Body of pancreas (tissue), 4 donors: ENCODE measurements around the gene GOLGA8T.
"Not testable (repeated sequence)": the region's sequence is repeated elsewhere in the genome, so short reads cannot be mapped to it uniquely, and the experiment has no call there.

ENCODE experiments used
- CTCF ChIP-seq, 7 experiments: fragments of 450-650 bp in 4 of 7; fragments of 200-600 bp in 3 of 7; sonication (generic) in 3 of 7; IDR thresholded peaks; one replicate each; pipeline ENCODE4 v1.5.1; 2016 to 2019; ENCODE audit warnings: antibody characterized with exemption in 7 of 7
- POLR2A ChIP-seq, 3 donors: fragments of 450-650 bp; IDR thresholded peaks; one replicate each; pipeline ENCODE4 v1.6.1; 2016; ENCODE audit warnings: antibody characterized with exemption in 3 of 3, mild to moderate bottlenecking in 2 of 3

DNA sequence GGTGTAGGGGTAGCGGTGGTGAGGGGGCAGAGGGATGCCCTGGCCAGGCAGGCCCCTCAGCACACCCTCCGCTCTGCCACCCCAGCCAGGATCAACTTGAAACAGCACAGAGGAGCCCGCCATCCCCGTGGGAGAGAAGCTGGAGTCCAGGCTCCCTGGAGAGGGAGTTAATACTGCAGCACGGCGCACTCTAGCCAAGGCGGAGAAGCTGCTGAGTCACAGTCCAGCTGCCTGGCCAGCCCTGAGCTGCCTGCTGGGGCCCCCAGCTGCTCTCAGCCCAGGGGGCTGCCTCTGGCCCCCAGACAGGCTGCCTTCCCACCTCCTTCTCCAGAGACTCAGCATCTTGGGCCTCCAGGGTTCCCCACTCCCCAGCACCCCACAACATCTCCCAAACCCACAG lies 36.6 kb downstream of the GOLGA8T start:
- not testable (repeated sequence) for TF ChIP-seq CTCF, POLR2A (IDR thresholded peaks at IDR 0.05)
